Prostate gland (tissue), 2 donors: ENCODE results near the gene ADD3. TPM values are rescaled to one million over a fixed set of nuclear protein-coding genes. Genes with fewer than 3 reads are reported as not detected.
"Not testable (repeated sequence)": the region's sequence is repeated elsewhere in the genome, so short reads cannot be mapped to it uniquely, and the experiment has no call there.

Experiments
- DNase-seq: peaks from one replicate; pipeline ENCODE4 v3.0.0-alpha.2; 2019; ENCODE audit warnings: low spot score
- H3K27ac ChIP-seq, 2 donors: fragments of 200-600 bp; sonication (generic); 2 replicates each; pipeline ENCODE4 v1.5.1; 2017 to 2019
- H3K27me3 ChIP-seq: fragments of 200-600 bp; sonication (generic); replicated peaks from 2 replicates; pipeline ENCODE4 v1.5.1; 2019; ENCODE audit not compliant: insufficient read depth
- H3K36me3 ChIP-seq, 2 donors: fragments of 200-600 bp; sonication (generic); 1 replicate in 1 of 2; 2 replicates in 1 of 2; pipeline versions ENCODE4 v1.5.1 to v1.8.1; 2017 to 2019
- H3K4me1 ChIP-seq: fragments of 200-600 bp; sonication (generic); replicated peaks from 2 replicates; pipeline ENCODE4 v1.5.1; 2019
- H3K4me3 ChIP-seq, 2 donors: fragments of 200-600 bp; sonication (generic); 2 replicates each; pipeline ENCODE4 v1.5.1; 2017 to 2019
- H3K9me3 ChIP-seq: fragments of 200-600 bp; sonication (generic); 2 replicates; pipeline ENCODE4 v1.5.1; 2017
- CTCF ChIP-seq, 4 experiments: fragments of 200-600 bp in 2 of 4; fragments of 450-650 bp in 2 of 4; sonication (generic) in 2 of 4; IDR thresholded peaks; 1 replicate in 3 of 4; 2 replicates in 1 of 4; pipeline ENCODE4 v1.5.1; 2016 to 2019; ENCODE audit warnings: antibody characterized with exemption in 4 of 4, mild to moderate bottlenecking in 2 of 4, moderate library complexity in 2 of 4
- POLR2A ChIP-seq: fragments of 450-650 bp; IDR thresholded peaks from one replicate; pipeline ENCODE4 v1.6.1; 2016; ENCODE audit warnings: antibody characterized with exemption, mild to moderate bottlenecking
- POLR2AphosphoS5 ChIP-seq: sonication (generic); formaldehyde crosslinking; IDR thresholded peaks from one replicate; pipeline ENCODE4 v1.6.1; 2017; ENCODE audit warnings: antibody characterized with exemption
- WGBS: methylation state at CpG from one replicate; pipeline ENCODE4 v1.1.5; 2018; 5-methylcytosine and 5-hydroxymethylcytosine counted together
- intact Hi-C: fragments of 100-400 bp; cut with DNase I; formaldehyde crosslinking; loops from one replicate; pipeline ENCODE4 v1.14.2; 2022
- total RNA-seq, 2 donors: library from RNA; depleted of rRNA; stranded (reverse); fragments of >200 nt; gene quantifications; one replicate each; pipeline ENCODE4 v1.1.0, GENCODE V29; 2016

ADD3 gene
- total RNA-seq, 2 donors from 2014 or later = 76.4 to 127 TPM

GRCh38 chr10:110042181-110042580 lies 34.4 kb downstream of the ADD3 start:
- DNase-seq = no peak
- Histone ChIP-seq H3K9me3 (no peaks in the 10 kb centered on the region), H3K27me3 (no peaks in the 10 kb centered on the region), H3K36me3 (no peaks in the 10 kb centered on the region), H3K4me1 (no peaks in the 10 kb centered on the region), H3K4me3 (no peak overlapping the region), H3K27ac (no peak overlapping the region)
- 60% methylated on average over 3 of the region's 3 CpGs for WGBS
- TF ChIP-seq POLR2A (no peak), CTCF (IDR thresholded peaks at IDR 0.05) (no peak), POLR2AphosphoS5 (no peak)
- intact Hi-C loops = no loop called here

GRCh38 chr10:110042891-110043290 lies 35.1 kb downstream of the ADD3 start:
- DNase-seq = no peak
- intact Hi-C loops = no loop called here
- TF ChIP-seq POLR2AphosphoS5 (no peak), CTCF (IDR thresholded peaks at IDR 0.05) (no peak), POLR2A (no peak)
- no peak overlapping the region for H3K27ac ChIP-seq
- 84% methylated on average over 4 of the region's 4 CpGs for WGBS
- no peaks in the 10 kb centered on the region for H3K36me3 ChIP-seq
- no peak overlapping the region for H3K4me3 ChIP-seq
- no peaks in the 10 kb centered on the region for H3K4me1 ChIP-seq
- H3K9me3 ChIP-seq = no peaks in the 10 kb centered on the region
- H3K27me3 ChIP-seq = no peaks in the 10 kb centered on the region

- intact Hi-C loops = no loop called here
- Histone ChIP-seq H3K27ac (no peak overlapping the region), H3K4me1 (no peaks in the 10 kb centered on the region), H3K9me3 (no peaks in the 10 kb centered on the region), H3K27me3 (no peaks in the 10 kb centered on the region), H3K36me3 (no peaks in the 10 kb centered on the region), H3K4me3 (no peak overlapping the region)
- no peak for DNase-seq
- 100% methylated on average over 2 of the region's 2 CpGs for WGBS
- TF ChIP-seq POLR2A (no peak), CTCF (IDR thresholded peaks at IDR 0.05) (no peak), POLR2AphosphoS5 (no peak)
These were observed 36.9 kb downstream of the ADD3 start for GRCh38 chr10:110044681-110045080.

GRCh38 chr10:110045772-110046171 lies 38.0 kb downstream of the ADD3 start:
- Histone ChIP-seq H3K9me3 (no peaks in the 10 kb centered on the region), H3K4me3 (no peak overlapping the region), H3K36me3 (no peaks in the 10 kb centered on the region), H3K27ac (no peak overlapping the region), H3K27me3 (no peaks in the 10 kb centered on the region), H3K4me1 (no peaks in the 10 kb centered on the region)
- TF ChIP-seq CTCF (IDR thresholded peaks at IDR 0.05) (no peak), POLR2A (no peak), POLR2AphosphoS5 (no peak)
- DNase-seq = no peak
- intact Hi-C loops = no loop called here
- 54% methylated on average over 2 of the region's 2 CpGs for WGBS

GRCh38 chr10:110048145-110048544 lies 40.4 kb downstream of the ADD3 start:
- intact Hi-C loops, H3K9me3 ChIP-seq, H3K36me3 ChIP-seq, H3K4me1 ChIP-seq, H3K27me3 ChIP-seq, DNase-seq, H3K4me3 ChIP-seq, H3K27ac ChIP-seq: not testable (repeated sequence)
- 88% methylated on average over 2 of the region's 2 CpGs for WGBS
